IMR-90 (cell line): ENCODE results near the gene HTR3A. TPM values are rescaled to one million over a fixed set of nuclear protein-coding genes. Genes with fewer than 3 reads are reported as not detected.

ENCODE experiments used
- polyA plus RNA-seq, 3 experiments: library from polyadenylated mRNA; depleted of rRNA; stranded (reverse); fragments of >200 nt; gene quantifications; 2 replicates each; pipeline ENCODE4 v1.2.3, GENCODE V29; 2012; ENCODE audit warnings: low replicate concordance in 1 of 3
- total RNA-seq: library from RNA; depleted of rRNA; stranded (reverse); fragments of >200 nt; gene quantifications from 2 replicates; pipeline ENCODE4 v1.2.3, GENCODE V29; 2012; rRNA removed

Gene HTR3A
- total and polyA plus RNA-seq, 2 of the 4 experiments (the other 2 are of a cell fraction) = not detected

Other genes with a start within 250 kb of the HTR3A start
- 30.6 and 33.3 TPM in 2 replicates for gene ZW10, start 201.4 kb upstream of the HTR3A start, total RNA-seq
- gene ZW10, start 201.4 kb upstream of the HTR3A start, polyA plus RNA-seq (2012; rRNA removed) = 8.0 and 10.3 TPM in 2 replicates
- not detected in 2 replicates for gene CLDN25, start 195.3 kb upstream of the HTR3A start, total RNA-seq
- not detected in 2 replicates for gene CLDN25, start 195.3 kb upstream of the HTR3A start, polyA plus RNA-seq (2012; rRNA removed)
- gene USP28, start 99.5 kb upstream of the HTR3A start, total RNA-seq = 24.7 and 36.0 TPM in 2 replicates
- 14.5 and 17.0 TPM in 2 replicates for gene USP28, start 99.5 kb upstream of the HTR3A start, polyA plus RNA-seq (2012; rRNA removed)
- gene HTR3B, start 70.3 kb upstream of the HTR3A start, total RNA-seq = not detected in 2 replicates
- not detected in 2 replicates for gene HTR3B, start 70.3 kb upstream of the HTR3A start, polyA plus RNA-seq (2012; rRNA removed)
- not detected in 2 replicates for gene ZBTB16, start 84.6 kb downstream of the HTR3A start, total RNA-seq
- gene ZBTB16, start 84.6 kb downstream of the HTR3A start, polyA plus RNA-seq (2012; rRNA removed) = not detected in 2 replicates